Measurements from ENCODE around the gene TEX264.

Gene TEX264

GRCh38 chr3:51722362-51722761 is 51.3 kb downstream of the TEX264 start:
- Histone ChIP-seq H2AFZ (ENCODE audit: low read length) (0 out of 2 replicates have a peak overlapping the region, but pooled peaks have one; percentile 84), H3K4me2 (ENCODE audit: low read depth, low read length, poor library complexity, severe bottlenecking) (no peak overlapping the region), H3K79me2 (ENCODE audit: insufficient read depth, low read length) (no peaks in the 10 kb centered on the region), H4K20me1 (ENCODE audit: insufficient read depth, low read length, poor library complexity, severe bottlenecking) (no peaks in the 10 kb centered on the region), H3K9me2 (replicated peaks; ENCODE audit: low read depth, low read length) (no peaks in the 10 kb centered on the region), H3K9ac (ENCODE audit: low read depth, low read length, poor library complexity, severe bottlenecking) (no peak overlapping the region), H3K4me1 (ENCODE audit: insufficient read depth, low read length, poor library complexity, severe bottlenecking) (peaks cover 20% of the 10 kb centered on the region), H3K4me3 (ENCODE audit: low read length, poor library complexity, severe bottlenecking) (no peak overlapping the region), H3K9me3 (ENCODE audit: insufficient read depth, low read depth, low read length) (no peaks in the 10 kb centered on the region), H3F3A (ENCODE audit: low read depth) (no peaks in the 10 kb centered on the region), H3K27me3 (ENCODE audit: insufficient read depth, low read length, poor library complexity, severe bottlenecking) (no peaks in the 10 kb centered on the region), H3K36me3 (ENCODE audit: insufficient read depth, low read length) (no peaks in the 10 kb centered on the region)
- TF ChIP-seq EZH2phosphoT487 (IDR thresholded peaks at IDR 0.05; ENCODE audit: borderline replicate concordance) (no peak), CTCF (conservative IDR thresholded peaks at IDR 0.05; ENCODE audit: low read length) (peak; percentile 52)

GRCh38 chr3:51727500-51727899 is 56.4 kb downstream of the TEX264 start:
- TF ChIP-seq EZH2phosphoT487 (IDR thresholded peaks at IDR 0.05; ENCODE audit: borderline replicate concordance) (no peak), CTCF (conservative IDR thresholded peaks at IDR 0.05; ENCODE audit: low read length) (no peak)
- H3K79me2 ChIP-seq (ENCODE audit: insufficient read depth, low read length), result no peaks in the 10 kb centered on the region
- no peak overlapping the region for H3K4me2 ChIP-seq (ENCODE audit: low read depth, low read length, poor library complexity, severe bottlenecking)

GRCh38 chr3:51729042-51729633 is 58.1 kb downstream of the TEX264 start:
- Histone ChIP-seq H3F3A (ENCODE audit: low read depth) (no peaks in the 10 kb centered on the region), H3K9me3 (ENCODE audit: insufficient read depth, low read depth, low read length) (no peaks in the 10 kb centered on the region), H4K20me1 (ENCODE audit: insufficient read depth, low read length, poor library complexity, severe bottlenecking) (no peaks in the 10 kb centered on the region), H3K4me3 (ENCODE audit: low read length, poor library complexity, severe bottlenecking) (no peak overlapping the region), H3K9ac (ENCODE audit: low read depth, low read length, poor library complexity, severe bottlenecking) (no peak overlapping the region), H3K27me3 (ENCODE audit: insufficient read depth, low read length, poor library complexity, severe bottlenecking) (no peaks in the 10 kb centered on the region), H3K4me2 (ENCODE audit: low read depth, low read length, poor library complexity, severe bottlenecking) (no peak overlapping the region), H3K79me2 (ENCODE audit: insufficient read depth, low read length) (no peaks in the 10 kb centered on the region), H3K36me3 (ENCODE audit: insufficient read depth, low read length) (no peaks in the 10 kb centered on the region), H2AFZ (ENCODE audit: low read length) (no peak overlapping the region), H3K9me2 (replicated peaks; ENCODE audit: low read depth, low read length) (no peaks in the 10 kb centered on the region), H3K4me1 (ENCODE audit: insufficient read depth, low read length, poor library complexity, severe bottlenecking) (no peaks in the 10 kb centered on the region)
- TF ChIP-seq EZH2phosphoT487 (IDR thresholded peaks at IDR 0.05; ENCODE audit: borderline replicate concordance) (no peak), CTCF (conservative IDR thresholded peaks at IDR 0.05; ENCODE audit: low read length) (no peak)

More at GRCh38 chr3:51727500-51727899, 56.4 kb downstream of the TEX264 start:
- H3K27me3 ChIP-seq (ENCODE audit: insufficient read depth, low read length, poor library complexity, severe bottlenecking), result no peaks in the 10 kb centered on the region
- no peaks in the 10 kb centered on the region for H3F3A ChIP-seq (ENCODE audit: low read depth)
- no peaks in the 10 kb centered on the region for H4K20me1 ChIP-seq (ENCODE audit: insufficient read depth, low read length, poor library complexity, severe bottlenecking)
- no peak overlapping the region for H2AFZ ChIP-seq (ENCODE audit: low read length)
- H3K9ac ChIP-seq (ENCODE audit: low read depth, low read length, poor library complexity, severe bottlenecking), result no peak overlapping the region
- H3K4me1 ChIP-seq (ENCODE audit: insufficient read depth, low read length, poor library complexity, severe bottlenecking), result no peaks in the 10 kb centered on the region
- H3K9me2 ChIP-seq (replicated peaks; ENCODE audit: low read depth, low read length), result no peaks in the 10 kb centered on the region
- H3K4me3 ChIP-seq (ENCODE audit: low read length, poor library complexity, severe bottlenecking), result no peak overlapping the region
- H3K36me3 ChIP-seq (ENCODE audit: insufficient read depth, low read length), result no peaks in the 10 kb centered on the region
- H3K9me3 ChIP-seq (ENCODE audit: insufficient read depth, low read depth, low read length), result no peaks in the 10 kb centered on the region

All from Loucy (cell line).